ENCODE results near the gene ASPG.

- TF ChIP-seq, protein P1, sequence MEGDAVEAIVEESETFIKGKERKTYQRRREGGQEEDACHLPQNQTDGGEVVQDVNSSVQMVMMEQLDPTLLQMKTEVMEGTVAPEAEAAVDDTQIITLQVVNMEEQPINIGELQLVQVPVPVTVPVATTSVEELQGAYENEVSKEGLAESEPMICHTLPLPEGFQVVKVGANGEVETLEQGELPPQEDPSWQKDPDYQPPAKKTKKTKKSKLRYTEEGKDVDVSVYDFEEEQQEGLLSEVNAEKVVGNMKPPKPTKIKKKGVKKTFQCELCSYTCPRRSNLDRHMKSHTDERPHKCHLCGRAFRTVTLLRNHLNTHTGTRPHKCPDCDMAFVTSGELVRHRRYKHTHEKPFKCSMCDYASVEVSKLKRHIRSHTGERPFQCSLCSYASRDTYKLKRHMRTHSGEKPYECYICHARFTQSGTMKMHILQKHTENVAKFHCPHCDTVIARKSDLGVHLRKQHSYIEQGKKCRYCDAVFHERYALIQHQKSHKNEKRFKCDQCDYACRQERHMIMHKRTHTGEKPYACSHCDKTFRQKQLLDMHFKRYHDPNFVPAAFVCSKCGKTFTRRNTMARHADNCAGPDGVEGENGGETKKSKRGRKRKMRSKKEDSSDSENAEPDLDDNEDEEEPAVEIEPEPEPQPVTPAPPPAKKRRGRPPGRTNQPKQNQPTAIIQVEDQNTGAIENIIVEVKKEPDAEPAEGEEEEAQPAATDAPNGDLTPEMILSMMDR (conservative IDR thresholded peaks at IDR 0.05 in 1 of 2, IDR thresholded peaks at IDR 0.05 in 1 of 2; ENCODE audit: low read depth in 1 of 2, low read length in 2 of 2): no peak
- TF ChIP-seq EZH2 (IDR thresholded peaks at IDR 0.05; ENCODE audit: low read length, missing control alignments): no peak
Measured at GRCh38 chr14:104164041-104164440, 78.5 kb downstream of the ASPG start.
